ENCODE results near the gene ACSF2.

ACSF2 gene

DNA sequence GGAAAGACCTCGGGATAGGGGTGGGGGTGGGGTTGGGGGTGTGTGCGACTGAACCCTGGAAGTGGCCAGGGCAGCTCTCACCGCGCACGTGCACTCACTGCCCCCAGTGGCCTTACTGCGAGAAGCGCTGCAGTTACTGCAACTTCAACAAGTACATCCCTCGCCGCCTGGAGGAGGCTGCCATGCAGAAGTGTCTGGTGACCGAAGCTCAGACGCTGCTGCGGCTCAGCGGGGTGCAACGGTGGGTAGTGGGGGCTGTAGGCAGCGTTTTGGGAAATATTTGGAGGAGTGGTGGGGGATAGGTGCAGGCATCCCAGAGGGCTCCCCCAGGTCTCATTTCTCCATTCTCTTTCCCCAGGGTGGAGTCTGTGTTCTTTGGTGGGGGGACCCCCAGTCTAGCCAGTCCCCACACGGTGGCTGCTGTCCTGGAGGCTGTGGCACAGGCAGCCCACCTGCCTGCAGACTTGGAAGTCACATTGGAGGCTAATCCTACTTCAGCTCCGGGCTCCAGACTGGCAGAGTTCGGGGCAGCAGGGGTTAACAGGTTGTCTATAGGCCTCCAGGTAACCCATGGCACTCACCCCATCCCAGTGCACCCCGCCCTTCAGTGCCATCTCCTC, 53.6 kb downstream of the ACSF2 start:
- peak; percentile 80 for DNase-seq

DNA sequence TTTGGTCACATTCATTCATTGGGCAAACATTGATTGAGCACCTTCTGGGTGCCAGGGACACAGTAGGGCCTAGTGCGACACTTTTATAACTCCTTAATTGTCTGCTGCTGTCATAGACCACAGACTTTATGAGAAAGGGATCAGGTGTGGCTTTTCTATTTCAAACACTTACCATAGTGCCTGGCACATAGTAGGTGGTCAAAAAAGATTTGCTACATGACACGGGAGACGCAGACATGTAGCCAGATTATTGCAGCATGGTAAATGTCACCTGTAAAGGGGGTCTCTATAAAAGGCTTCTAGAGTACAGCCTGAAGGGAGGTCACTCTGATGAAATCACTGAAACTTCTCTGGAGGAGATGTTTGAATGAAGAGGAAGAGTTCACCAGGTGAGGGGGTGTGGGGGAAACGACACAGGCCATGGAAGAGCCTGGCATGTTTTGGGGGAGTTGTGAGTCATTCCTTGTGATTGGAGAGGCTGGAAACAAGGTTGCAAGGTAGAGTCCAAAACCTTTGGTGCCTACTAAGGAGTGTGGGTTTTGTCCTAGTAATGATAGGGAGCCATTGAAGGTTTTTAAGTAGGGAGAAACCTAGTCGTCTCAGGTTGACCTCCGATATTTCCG, 54.2 kb downstream of the ACSF2 start:
- no peak for DNase-seq

DNA sequence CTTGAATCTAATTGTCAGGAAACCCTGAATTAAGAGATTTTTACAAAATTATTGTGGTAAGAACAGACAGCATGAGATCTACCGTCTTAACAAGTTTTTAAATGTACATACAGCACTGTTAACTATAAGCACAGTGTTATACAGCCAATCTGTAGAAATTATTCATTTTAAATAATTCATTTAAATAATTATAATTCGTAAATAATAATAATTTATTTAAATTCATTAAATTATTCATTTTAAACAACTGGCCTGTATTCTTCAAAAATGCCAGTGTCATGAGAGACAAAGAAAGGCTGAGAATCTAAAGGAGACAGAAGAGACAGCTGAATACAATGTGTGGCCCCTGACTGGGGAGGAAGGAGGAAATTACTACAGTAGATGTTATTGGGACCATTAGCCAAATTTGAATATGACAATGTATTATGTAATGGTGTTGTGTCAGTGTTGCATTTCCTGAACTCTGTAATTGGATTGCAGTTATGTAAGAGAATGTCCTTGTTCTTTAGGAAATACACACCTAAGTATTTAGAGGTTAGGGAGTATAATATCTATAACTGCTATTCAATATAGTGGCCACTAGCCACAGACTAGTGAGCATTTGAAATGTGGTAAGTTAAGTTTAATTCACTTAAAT, 55.0 kb downstream of the ACSF2 start:
- DNase-seq: no peak

DNA sequence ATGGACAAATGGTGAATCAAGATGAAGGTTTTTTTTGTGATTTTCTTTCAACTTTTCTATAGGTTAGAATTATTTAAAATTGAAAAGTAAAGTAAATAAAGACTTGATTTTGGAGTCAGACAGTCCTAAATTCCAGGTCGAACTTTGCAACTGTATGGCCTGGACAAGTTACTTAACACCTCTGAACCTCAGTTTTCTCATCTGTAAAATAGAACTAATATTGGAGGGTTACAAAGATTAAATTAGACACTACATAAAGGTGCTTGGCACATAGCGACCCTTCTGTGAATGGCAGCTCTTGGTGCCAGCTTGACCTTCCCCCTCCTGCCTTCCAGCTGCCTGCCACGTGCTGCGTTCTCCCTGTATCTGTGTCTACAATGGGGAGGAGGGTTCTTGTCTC, 55.6 kb downstream of the ACSF2 start:
- no peak for DNase-seq

DNA sequence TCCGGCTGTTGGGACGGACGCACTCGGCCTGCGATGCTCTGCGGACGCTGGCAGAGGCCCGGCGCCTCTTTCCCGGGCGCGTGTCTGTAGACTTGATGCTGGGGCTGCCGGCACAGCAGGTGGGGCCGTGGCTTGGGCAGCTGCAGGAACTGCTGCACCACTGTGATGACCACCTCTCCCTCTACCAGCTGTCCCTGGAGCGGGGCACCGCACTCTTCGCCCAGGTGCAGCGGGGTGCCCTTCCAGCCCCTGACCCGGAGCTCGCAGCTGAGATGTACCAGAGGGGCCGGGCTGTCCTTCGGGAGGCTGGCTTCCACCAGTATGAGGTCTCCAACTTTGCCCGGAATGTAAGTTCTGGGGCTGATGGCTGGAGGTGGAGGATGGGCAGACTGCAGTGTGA, 56.1 kb downstream of the ACSF2 start:
- DNase-seq: no peak

DNA sequence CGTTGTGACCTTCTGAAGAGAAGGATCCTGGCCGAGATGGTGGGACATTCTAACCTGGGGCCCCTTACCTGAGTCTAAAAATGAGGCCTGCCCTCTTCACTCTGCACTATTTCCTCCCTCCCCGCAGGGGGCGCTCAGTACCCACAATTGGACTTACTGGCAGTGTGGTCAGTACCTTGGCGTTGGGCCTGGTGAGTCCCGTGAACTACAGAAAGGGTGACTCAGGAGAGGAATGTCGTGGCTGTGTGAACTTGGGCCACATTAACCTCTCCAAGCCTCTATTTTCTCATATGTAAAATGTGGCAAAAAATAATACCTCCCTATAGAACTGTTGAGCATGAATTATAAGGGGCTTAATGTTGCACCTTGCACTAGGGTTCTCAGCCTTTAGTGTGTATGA, 56.5 kb downstream of the ACSF2 start:
- DNase-seq: peak; percentile 69

DNA sequence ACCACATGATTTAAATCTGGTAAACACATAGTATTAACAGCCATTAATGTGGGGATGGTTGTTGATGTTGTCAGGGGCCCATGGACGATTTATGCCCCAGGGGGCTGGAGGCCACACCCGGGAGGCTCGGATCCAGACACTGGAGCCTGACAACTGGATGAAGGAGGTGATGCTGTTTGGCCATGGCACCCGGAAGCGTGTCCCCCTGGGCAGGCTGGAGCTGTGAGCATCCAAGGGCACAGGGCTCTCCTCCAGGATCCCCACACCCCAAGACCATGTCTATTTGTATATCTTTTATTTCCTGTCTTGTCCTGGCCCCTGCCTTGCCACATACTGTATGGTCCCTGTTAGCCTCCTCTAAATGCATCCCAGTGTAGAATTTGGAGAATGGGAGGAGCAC, 57.2 kb downstream of the ACSF2 start:
- no peak for DNase-seq

DNA sequence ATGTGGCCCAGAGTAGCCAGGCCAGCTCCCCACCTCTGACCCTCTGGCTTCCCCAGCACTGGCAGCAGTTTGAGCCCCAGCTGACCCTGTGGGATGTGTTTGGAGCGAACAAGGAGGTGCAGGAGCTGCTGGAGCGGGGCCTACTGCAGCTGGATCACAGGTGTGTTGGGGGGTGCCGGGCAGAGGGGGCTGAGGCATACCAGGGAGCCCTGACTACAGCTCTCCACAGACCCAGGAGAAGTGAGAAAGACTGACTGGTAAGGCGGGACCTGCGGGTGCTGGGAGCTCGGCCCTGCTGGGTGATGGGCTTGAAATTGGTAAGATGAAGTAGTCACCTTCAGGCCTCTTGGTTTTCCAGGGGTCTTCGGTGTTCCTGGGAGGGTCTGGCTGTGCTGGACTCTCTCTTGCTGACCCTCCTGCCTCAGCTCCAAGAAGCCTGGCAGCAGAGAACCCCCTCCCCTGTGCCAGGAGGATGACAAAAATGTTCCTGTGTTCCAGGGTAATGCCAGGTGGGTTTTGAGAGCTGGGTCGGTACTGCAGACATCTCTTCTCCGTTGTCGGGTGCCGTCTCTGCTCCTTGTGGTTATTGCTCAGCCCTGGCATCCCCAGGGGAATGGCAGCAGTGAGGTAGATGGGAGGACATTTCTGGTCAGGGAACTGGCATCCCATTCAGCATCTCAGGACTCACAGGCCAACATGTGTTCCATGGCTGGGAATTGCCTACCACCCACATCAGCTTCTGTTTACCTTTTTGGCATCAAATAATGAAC, 58.6 kb downstream of the ACSF2 start:
- DNase-seq: no peak

DNA sequence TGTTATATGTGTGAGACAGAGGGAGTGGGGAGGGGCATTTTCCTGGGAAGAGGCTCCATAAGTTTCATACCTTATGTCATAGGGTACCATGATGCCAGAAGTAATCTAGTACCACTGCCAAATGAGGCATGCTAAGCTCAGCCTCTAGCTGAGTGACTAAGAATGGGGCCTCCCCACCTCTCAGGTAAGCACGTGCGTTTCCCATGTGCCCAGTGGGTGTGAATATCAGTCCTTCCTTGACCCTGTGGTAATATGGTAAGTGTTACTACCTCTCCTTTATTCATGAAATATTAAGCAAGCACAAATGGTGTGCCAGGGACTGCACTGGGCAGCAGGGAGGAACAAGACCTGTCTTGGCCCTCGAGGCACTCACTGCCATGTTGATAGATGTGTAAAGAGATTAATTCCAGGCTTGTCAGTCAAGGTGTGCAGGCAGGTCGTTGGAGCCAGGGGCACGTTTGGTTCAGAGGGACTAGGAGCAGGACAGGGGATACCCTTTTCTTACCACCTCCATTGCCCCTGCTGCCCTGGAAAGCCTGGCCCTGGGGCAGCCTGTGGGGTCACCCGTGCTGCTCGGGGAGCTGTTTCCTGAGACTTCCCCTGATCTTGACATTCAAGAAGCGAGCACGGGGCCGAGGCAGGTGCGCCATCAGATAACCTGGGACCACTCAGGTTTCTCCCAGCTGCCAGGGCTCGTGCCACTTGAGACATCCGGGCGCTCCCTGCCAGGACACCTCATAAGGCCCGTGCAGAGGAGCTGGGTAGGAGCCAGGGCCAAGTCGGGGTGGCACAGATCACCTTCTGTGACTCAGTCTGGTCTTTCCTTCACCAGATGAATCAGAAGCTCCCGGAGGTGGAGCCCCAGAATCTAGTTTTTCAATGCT, 61.4 kb downstream of the ACSF2 start:
- no peak for DNase-seq

DNA sequence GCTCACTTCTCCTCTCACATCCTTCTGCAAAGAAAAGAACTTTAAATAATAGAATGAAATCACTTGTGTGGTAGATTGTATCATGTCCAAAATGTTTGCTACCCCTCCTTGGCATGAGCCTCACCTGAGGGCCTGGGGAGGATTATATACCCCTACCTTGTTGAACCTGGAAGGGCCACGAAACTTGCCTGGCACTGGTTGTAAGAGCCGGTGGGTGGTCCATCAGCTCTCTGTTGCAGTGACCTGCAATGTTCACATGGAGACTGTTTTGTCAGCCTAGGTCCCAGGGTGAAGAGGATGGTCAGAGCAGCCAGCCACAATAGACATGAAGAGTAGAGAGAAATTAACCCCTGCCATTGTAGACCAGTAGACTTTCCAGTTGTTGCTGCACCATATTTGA, 62.9 kb downstream of the ACSF2 start:
- DNase-seq: no peak

DNA sequence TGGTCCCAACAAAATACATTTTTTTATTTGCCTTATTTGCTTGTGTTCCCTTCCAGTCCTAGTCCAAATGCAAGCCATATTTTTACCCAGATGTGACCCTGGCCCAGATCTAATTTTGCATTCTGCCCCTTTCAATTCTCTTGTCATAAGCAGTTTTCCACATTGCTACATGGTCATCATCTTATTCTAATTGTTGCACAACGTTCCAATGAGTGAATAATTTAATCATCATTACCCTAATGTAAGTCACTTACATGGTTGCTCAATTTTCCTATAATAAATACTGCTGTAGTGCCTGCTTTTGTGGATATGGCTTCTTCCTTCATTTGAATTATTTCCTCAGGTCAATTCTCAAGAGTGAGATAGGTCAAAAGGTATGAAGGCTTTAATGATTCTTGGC, 65.5 kb downstream of the ACSF2 start:
- DNase-seq: no peak

DNA sequence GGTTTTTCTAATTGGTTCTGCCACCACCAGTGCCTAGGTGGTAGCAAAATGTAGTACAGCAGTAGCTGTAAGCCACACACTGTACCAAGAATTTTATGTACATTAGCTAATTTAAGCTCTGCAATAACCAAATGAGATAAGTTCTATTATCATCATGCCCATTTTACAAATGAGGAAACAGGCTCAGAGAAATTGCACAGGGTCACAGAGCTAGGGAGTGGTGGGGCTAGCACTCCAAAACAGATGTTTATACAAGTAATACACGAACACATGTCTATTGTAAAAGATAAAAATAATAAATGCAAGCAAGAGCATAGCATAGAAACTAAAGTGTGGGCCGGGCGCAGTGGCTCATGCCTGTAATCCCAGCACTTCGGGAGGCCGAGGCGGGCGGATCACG, 66.2 kb downstream of the ACSF2 start:
- DNase-seq: no peak

DNA sequence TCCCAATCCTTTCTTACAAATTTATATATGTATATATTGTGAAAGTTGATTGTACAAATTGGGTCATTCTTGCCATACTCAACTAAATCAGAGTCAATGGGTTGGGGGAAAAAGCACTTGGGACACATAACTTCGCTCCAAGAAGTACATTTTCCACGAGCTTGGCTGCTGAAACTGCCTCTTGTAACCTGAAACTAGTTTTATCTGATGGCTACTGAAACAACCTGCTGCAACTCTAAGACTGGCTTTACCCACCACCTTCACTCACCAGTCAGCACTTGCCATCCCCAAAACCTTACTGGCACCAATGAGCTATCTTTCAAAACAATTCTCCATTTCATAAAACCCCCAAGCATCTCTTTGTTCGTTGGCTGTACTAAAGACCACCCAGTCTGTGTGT, 67.7 kb downstream of the ACSF2 start:
- no peak for DNase-seq

DNA sequence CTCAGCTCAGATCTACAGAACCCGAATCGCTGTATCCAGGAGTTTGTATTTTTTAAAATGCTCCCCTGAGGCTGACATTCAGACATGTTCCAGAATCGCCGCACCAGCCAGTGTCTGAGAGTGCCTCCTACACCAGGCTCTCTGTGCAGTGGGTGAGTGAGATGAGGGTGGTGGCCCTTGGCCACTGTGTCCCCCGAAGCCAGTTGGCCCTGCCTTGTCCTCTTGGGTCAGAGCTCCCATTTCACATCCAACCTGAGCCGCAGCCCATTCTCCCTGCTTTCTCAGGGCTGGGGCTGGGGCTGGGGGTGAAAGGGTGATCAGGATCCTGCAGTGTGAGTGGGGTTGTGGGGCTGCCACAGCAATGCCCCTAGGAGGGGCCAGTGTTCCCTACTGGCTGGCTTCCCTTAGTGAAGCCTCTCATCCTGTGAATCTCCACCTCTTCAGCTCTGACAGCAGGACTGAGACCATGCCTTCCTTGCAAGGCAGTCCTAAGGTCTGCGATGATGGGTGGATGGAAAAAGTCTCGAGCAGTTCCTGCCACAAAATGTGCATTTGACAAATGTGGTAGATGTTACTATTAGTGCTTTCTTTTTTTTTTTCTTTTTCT, 69.3 kb downstream of the ACSF2 start:
- DNase-seq: no peak

DNA sequence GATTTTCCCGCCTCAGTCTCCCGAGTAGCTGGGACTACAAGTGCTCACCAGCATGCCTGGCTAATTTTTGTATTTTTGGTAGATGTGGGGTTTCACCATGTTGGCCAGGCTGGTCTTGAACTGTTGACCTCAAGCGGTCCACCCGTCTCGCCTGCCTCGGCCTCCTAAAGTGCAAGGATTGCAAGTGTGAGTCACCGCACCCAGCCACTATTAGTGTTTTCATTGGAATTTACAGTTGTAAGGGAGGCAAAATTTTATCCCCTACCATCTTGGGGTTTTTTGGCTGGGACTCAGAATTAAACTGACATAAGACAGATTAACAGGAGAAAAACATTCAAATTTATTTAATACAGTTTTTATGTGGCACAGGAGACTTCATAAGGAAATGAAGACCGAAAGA, 69.9 kb downstream of the ACSF2 start:
- DNase-seq: no peak

DNA sequence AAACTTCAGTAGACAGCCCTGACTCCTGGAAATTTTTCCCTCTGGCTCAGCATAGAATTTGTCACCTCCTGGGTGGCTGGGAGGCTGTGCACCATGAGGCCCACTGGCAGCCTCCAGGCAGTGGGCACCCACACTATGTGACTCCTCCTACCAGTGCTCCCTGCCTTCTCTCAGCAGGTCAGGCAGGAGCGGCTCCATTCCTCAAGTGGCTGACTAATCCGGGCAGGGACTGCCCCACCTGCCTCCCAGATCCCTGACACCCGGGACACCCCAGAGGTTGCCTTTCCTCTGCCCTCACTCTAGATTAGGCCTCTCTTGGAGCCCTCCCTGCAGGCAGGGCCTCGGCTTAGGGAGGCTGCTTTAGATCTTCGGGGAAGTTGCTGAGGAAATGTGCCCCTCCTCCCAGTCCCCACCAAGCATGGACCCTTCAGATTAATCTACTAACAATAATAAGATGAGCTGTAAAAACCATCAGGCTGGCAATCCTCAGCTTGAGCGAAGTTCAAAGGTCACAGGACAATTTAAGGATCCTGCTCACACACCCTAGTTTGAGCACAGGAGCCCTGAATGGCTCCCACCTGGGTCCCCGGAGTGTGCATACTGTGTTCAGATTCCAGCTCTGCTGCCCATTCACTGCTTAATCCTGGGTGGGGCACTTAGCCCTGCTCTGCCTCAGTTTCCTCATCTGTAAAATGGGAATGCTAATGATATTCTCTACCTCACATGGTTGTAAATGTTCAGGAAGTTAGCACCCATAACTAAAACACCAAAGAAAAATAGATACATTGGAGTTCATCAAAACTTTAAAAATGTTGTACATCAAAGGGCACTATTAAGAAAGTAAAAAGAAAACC, 72.2 kb downstream of the ACSF2 start:
- no peak for DNase-seq

DNA sequence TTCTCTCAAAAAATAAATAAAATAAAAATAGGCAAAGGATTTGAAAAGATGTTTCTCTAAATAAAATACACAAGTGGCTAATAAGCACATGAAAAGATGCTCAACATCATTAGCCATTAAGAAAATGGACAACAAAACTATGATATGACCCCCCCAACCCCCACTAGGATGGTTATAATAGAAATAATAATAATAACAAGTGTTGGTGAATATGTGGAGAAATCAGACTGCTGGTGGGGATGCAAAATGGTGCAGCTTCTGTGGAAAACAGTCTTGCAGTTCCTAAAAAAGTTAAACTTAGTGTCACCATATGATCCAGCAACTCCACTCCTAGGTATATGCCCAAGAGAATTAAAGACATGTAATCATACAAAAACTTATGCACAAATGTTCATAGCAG, 73.3 kb downstream of the ACSF2 start:
- no peak for DNase-seq

DNA sequence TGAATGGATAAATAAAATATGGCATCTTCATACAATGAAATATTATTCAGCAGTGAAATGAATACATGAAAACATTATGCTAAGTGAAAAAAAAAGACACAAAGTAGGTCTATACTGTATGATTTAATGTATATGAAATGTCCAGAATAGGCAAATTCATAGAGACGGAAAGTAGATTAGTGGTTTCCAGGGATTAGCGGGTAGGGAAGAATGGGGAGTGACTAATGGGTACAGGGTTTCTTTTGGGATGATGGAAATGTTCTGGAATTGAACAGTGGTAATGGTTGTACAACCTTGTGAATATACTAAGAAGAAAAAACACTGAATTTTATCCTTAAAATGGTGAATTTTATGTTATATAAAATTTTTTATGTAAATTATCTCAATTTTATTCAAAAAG, 73.7 kb downstream of the ACSF2 start:
- DNase-seq: no peak

DNA sequence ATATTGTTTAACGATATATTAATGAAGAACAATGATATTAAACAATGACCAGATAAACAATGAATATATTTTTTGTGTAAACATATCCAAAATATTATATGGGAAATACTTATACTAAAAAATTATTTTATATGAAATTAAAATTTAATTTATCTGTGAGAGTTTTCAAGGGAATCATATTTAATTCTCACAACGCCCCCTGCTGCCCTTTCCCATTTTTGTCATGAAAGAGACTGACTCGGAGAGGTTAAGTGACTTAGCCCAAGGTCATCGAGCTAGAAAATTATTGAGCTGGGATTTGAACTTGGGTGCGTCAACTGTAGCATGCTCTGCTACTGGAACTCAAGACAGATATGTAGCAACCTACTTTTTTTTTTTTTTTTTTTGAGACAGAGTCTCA, 75.0 kb downstream of the ACSF2 start:
- DNase-seq: no peak

DNA sequence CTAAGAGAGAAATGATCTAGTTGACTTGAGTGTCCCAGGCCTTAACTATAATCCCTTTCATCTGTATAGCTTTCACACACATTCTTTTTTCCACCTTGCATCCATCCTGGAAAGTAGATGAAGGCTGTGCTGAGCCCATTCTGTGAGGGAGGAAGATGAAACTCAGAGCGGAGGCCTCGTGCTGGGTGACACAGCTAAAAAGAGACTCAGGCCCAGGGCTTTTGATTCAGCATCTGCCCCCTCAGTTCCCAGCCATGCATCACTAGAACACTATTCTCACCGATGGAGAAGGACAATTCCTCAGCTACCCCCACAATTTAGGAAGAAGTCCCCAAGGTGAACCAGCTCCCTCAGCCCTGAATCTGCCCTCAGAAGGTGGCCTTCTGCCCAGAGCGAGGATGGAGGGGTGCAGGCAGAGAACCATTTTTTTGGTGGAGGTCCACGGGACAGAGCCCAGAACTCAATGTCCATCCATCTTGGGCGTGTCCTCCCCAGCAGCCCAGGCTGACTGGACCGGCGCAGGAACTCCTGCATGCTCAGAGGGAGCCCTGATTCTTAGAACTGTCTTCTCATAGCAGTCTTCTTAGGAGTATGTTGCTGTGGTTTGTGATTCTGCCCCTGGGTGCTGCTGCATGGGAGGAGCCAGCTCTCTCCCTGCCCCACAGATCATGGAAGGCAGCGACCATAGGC, 76.4 kb downstream of the ACSF2 start:
- DNase-seq: no peak

DNA sequence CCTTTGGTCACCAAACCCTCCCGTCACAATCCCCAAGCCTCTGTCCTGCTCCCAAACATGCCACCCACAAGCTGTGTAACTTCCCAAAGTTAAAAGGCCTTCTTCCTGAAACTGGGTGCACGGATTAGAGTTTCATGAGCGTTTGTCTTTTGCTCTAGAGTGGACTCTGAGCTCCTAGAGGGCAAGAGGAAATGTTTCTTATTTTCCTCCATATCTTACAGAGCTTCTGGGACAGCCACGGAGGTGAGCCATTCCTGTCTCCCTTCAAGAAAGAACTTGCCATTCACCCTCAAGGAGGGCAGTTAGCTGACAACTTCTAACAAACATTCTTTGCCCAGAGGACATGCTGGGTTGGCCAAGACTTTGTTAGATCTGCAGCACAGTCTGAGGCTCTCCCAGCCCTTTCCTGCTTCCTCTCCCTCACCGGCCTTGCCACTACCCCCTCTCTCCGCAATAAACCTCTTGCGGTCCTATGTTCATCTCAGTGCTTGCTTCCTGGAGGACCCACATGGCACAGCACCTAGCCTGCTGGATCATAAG, 79.6 kb downstream of the ACSF2 start:
- DNase-seq: no peak
